Bronchial epithelial cell (primary cell): ENCODE measurements around the gene DFFB. TPM values are rescaled to one million over a fixed set of nuclear protein-coding genes. Genes with fewer than 3 reads are reported as not detected.

Source experiments
- DNase-seq: peaks from one replicate; pipeline ENCODE4 v3.0.0-alpha.2; 2010; ENCODE audit warnings: low read depth
- FAIRE-seq: peaks from 2 replicates; lab custom pipeline; 2011; peaks lifted over from hg19 to GRCh38; lab: Jason Lieb, UNC
- H3K27me3 ChIP-seq: 2 replicates; pipeline ENCODE4 v1.5.1; 2011; ENCODE audit warnings: low read length; ENCODE audit not compliant: control insufficient read depth, insufficient read depth
- H3K36me3 ChIP-seq: 2 replicates; pipeline ENCODE4 v1.5.1; 2011; ENCODE audit warnings: low read length; ENCODE audit not compliant: control insufficient read depth, insufficient read depth
- H3K4me3 ChIP-seq: 2 replicates; pipeline ENCODE4 v1.5.1; 2011; ENCODE audit warnings: mild to moderate bottlenecking, low read depth, low read length, control low read depth
- CTCF ChIP-seq: IDR thresholded peaks from 2 replicates; pipeline ENCODE4 v1.5.1; 2011; ENCODE audit warnings: mild to moderate bottlenecking, moderate library complexity, low read length, control low read depth, inconsistent platforms; ENCODE audit not compliant: insufficient read depth, severe bottlenecking
- total RNA-seq: library from RNA; depleted of rRNA; stranded (reverse); fragments of >200 nt; gene quantifications from 2 replicates; pipeline ENCODE4 v1.2.1, GENCODE V29; 2014

DFFB gene
- total RNA-seq, 1 donor from 2014 or later, result 3.9 TPM

- FAIRE-seq, result no peak
Observed at GRCh38 chr1:3820316-3820715, 37.0 kb upstream of the DFFB start.

DNA sequence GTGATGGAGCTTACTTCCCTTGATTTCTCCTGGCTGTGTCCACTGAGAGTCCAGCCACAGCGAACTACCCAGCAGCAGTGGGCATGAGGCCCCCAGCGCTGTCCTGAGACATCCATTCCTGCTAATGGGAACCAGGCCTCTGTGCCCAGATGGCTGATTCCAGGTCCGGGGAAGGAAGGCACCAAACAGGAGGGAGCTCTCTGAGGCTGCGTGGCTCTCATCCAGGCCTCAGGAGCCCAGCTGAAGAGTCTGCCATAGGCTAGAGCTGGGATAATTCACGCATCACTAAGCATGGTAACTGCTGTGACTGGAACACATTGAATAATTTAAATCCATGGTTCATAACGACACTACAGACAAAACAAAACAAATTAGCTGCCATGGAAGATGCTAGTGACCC, 36.3 kb upstream of the DFFB start:
- Histone ChIP-seq H3K4me3 (no peak overlapping the region), H3K36me3 (peaks cover 18% of the 10 kb centered on the region), H3K27me3 (no peaks in the 10 kb centered on the region)
- FAIRE-seq (no peak), DNase-seq (no peak)
- TF ChIP-seq CTCF, result no peak

More at GRCh38 chr1:3820316-3820715, 37.0 kb upstream of the DFFB start:
- Histone ChIP-seq H3K36me3 (peaks cover 17% of the 10 kb centered on the region), H3K27me3 (no peaks in the 10 kb centered on the region), H3K4me3 (no peak overlapping the region)
- no peak for DNase-seq
- no peak for TF ChIP-seq CTCF

DNA sequence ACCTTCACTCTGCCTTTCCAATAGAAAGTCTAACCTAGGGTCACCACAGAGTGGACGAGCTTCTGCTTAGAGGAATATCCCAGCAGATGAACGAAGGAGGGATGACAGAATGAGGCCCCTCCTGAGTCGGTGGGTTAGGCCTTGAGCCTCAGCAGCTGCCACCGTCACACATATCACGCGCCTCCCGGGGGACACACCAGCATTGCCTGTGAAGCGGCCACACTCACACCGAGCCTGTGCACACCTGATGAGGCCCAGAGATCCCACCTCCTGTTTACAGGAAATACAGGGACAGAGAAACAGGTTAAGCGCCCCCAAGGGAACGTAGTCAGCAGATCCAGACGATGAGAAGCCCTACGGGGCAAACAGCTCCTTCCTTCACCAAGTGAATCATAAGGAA, 35.8 kb upstream of the DFFB start:
- Histone ChIP-seq H3K27me3 (no peaks in the 10 kb centered on the region), H3K4me3 (no peak overlapping the region), H3K36me3 (peaks cover 16% of the 10 kb centered on the region)
- no peak for TF ChIP-seq CTCF
- FAIRE-seq (no peak), DNase-seq (no peak)

- H3K27me3 ChIP-seq, result no peaks in the 10 kb centered on the region
- no peak overlapping the region for H3K4me3 ChIP-seq
- H3K36me3 ChIP-seq, result peaks cover 15% of the 10 kb centered on the region
- TF ChIP-seq CTCF, result no peak
- DNase-seq (no peak), FAIRE-seq (no peak)
Observed at GRCh38 chr1:3821908-3822307, 35.4 kb upstream of the DFFB start.

- DNase-seq, result no peak
- Histone ChIP-seq H3K36me3 (peaks cover 16% of the 10 kb centered on the region), H3K27me3 (no peaks in the 10 kb centered on the region)
Observed at GRCh38 chr1:3822421-3822820, 34.9 kb upstream of the DFFB start.

More at GRCh38 chr1:3822421-3822820, 34.9 kb upstream of the DFFB start:
- TF ChIP-seq CTCF, result no peak
- FAIRE-seq, result no peak
- H3K4me3 ChIP-seq, result no peak overlapping the region
